ENCODE measurements around the gene NR1H4. TPM values are rescaled to one million over a fixed set of nuclear protein-coding genes. Genes with fewer than 3 reads are reported as not detected.
"Not testable (repeated sequence)": the region's sequence is repeated elsewhere in the genome, so short reads cannot be mapped to it uniquely, and the experiment has no call there.

NR1H4 gene
- polyA plus RNA-seq, result under 1 TPM; 0.04 to 0.75 (median 0.67) TPM

DNA sequence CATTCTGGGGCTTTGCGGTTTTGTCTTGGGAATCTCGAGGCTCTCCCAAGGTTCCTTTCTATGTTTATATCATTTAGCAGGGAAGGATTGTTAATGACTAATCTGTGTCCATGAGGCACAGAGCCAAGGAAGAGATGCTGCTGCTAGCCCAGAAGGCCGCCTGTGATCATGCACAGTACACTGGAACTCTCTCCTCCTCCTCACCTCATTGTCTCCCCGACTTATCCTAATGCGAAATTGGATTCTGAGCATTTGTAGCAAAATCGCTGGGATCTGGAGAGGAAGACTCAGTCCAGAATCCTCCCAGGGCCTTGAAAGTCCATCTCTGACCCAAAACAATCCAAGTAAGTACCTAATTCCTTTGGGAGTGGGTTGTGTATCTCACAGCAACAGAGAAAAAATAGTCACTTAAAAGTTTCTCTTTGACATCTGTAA is at the start of gene NR1H4:
TSS of gene NR1H4 (plus strand) at position 151 of the 435 bp plus-strand sequence. CDS start 19,458 bp downstream, outside the sequence.
- WGBS, 3 donors, result 62 to 65% (median 63%) methylated on average over 6 of the region's 6 CpGs
- H3K27ac ChIP-seq (ENCODE audit: low read depth, low read length), result no peak within 1 kb of the TSS

DNA sequence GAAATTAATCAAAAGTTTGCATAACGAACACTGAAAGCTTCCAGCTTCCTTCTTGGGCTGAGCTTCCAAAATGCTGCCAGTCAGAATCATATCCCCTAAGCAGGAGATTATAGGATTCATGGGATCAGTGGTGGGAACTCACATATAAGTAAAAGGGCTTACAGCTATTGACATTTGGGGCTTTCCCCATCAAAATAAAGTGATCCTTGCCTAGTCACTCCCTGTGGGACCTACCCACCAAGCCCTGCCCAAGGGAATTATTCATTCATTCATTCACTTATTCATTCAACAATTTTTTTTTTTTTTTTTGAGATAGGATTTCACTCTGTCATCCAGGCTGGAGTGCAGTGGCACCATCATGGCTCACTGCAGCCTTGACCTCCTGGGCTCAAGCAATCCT is 47.5 kb upstream of the NR1H4 start:
- WGBS, 3 donors, result 17 to 22% (median 22%) methylated on average over 1 of the region's 1 CpG
- no peak overlapping the region for H3K27ac ChIP-seq (ENCODE audit: low read depth, low read length)

DNA sequence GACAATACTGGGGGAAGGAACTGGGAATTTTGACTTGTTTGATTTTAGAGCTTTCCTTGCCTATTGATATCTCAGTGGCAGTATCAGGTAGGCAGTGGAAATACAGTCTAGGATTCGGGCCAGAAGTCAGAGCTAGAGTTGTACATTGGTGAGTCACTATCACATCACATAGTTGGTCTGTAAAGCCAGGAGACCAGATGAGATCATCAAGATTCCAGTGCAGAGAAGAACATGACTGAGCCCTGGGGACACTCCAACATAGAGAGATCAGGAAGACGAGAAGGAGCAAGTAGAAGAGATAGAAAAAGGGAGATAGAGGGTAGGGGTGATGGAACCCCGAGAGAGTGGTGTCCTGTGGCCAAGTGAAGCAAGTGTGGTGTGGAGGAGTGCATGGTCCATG is 46.6 kb upstream of the NR1H4 start:
- 66 to 75% (median 70%) methylated on average over 3 of the region's 3 CpGs for WGBS, 3 donors
- no peak overlapping the region for H3K27ac ChIP-seq (ENCODE audit: low read depth, low read length)

DNA sequence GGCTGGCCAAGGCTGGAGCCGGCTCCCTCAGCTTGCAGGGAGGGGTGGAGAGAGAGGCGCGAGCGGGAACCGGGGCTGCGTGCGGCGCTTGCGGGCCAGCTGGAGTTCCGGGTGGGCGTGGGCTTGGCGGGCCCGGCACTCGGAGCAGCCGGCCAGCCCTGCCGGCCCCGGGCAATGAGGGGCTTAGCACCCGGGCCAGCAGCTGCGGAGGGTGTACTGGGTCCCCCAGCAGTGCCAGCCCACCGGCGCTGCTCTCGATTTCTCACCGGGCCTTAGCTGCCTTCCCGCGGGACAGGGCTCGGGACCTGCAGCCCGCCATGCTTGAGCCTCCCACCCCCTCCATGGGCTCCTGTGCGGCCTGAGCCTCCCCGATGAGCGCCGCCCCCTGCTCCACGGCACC is 43.4 kb upstream of the NR1H4 start:
- not testable (repeated sequence) for H3K27ac ChIP-seq (ENCODE audit: low read depth, low read length)
- 92 to 98% (median 92%) methylated on average over 11 to 32 of the region's 32 CpGs for WGBS, 3 donors

DNA sequence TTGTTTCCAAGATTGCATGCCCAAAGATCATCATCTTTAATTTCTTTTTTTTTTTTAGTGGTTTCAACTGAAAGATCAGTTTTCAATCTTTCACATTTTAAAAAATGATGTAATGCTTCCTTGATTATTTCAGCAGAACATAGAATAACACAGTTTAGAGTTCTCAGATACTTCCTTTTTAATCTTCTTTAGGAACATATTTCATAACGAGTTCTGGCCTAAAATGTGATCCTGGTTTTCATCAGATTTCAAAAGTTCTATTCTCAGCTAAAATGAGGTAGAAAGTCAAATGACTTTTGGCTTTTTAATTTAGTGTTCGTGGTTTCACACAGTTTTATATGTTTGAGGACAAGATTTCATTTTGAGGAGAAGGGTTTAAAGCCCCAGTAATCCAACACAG is 40.0 kb upstream of the NR1H4 start:
- no peak overlapping the region for H3K27ac ChIP-seq (ENCODE audit: low read depth, low read length)
- 17 to 73% (median 24%) methylated on average over 2 of the region's 2 CpGs for WGBS, 3 donors

DNA sequence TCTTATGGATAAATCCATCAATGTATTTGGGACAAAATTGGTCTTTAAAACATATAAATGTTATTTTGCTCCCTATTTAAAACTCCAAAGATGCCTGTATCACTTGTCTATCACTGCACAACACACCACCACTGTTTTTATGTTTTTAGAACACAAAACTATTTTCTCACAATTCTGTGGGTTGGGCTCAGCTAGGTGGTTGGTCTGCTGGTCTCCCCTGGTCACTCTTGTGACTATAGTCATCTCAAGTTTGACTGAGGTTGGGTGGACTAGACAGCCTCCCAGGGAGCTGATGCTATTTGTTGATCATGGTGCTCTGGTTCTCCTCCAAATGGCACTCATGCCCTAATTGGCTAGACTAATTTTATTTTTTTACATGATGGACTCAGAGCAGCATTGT is 39.5 kb upstream of the NR1H4 start:
- no peak overlapping the region for H3K27ac ChIP-seq (ENCODE audit: low read depth, low read length)

DNA sequence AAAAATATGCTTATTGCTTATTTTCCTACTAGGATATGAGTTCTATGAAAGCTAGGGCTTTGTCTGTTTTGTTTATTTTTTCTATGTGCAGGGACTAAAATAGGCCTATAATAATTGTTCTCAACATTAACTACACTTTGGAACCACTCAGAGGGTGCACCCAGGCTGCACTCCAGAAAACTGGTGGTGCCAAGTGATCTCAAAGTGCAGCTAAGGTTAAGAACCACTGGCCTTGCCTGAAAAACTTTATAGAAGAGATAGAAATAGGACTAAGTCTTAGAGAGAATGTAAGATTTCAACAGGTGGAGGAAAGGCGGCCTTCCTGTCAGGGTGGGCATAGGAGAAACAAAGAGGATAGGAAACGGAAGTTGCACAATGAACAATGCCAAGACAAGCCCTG is 37.7 kb upstream of the NR1H4 start:
- H3K27ac ChIP-seq (ENCODE audit: low read depth, low read length), result no peak overlapping the region
- 29 to 91% (median 40%) methylated on average over 2 of the region's 2 CpGs for WGBS, 3 donors

DNA sequence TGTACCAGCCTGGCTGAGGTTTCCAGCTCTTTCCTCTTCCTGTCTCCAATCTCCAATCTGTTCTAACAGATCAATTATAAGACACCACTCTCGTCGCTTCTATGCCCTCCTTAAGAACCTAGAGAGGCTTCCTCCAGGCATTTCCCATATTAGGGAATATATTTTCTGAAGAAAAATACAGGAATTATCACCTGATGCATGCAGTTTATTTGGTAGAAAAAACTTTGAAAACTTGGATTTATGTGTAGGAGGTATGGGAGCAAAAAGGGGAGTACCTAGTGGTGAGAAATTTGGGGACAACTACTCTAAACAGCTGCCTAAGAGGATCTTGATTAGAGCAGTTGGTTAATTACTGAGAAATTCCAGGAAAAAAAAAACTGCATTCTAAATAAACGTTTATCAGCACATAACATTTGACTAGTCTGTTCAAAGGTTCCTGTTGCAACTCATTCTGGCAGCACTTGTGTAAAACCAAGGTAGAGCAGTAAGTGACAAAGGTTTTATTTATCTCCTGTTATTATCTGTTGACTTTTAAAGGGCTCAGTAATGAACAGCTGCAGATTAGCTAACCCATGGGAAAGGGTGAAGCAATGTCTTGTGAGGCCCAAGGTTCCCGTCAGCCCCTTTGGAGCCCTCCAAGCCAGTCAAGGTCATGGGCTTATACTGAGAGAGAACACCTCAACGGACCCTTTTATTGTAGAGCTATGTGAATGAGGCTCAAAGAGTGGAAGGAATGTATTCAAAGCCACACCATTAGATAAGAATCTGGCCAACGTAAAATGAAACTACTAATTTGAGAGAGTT is 36.4 kb upstream of the NR1H4 start:
- WGBS, 3 donors, result 34 to 47% (median 37%) methylated on average over 6 of the region's 6 CpGs
- H3K27ac ChIP-seq (ENCODE audit: low read depth, low read length), result no peak overlapping the region

DNA sequence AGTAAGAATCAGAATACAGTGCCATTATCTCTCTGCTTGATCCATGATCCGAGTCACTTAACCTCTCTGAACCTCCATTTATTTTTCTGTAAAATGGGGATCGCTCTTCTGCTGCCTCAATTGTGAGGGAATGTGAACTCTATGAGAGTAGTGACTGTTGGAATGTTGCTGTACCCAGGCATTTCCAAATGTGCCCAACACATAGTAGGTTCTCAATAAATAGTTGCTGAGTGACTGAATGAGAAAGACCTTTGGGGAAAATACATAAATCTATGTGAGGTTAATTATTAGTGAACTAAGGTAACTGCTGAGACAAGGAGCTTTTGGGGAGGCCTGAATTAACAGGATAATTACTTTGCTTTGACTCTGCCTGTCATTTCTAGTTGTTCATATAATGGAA is 33.9 kb upstream of the NR1H4 start:
- H3K27ac ChIP-seq (ENCODE audit: low read depth, low read length), result no peak overlapping the region
- 88 to 90% (median 90%) methylated on average over 2 of the region's 2 CpGs for whole genome bisulfite sequencing, 3 donors

DNA sequence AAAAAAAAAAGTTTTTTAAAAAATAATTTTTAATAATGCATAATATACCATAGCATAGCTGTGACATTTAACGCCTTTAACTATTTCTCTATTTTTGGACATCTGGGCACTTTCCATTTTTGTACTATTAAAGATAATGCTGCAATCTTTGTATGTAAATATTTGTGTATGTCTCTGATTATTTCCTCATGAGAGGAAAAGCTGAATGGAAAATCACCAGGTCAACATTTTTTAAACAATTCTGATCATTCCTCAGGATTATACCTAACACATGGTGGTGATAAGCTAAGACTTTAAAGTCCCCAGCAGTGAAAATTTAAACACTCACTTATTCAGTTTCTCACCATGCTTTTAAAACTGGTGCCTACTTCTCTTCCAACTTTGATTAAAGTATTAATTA is 31.3 kb upstream of the NR1H4 start:
- 48 to 91% (median 90%) methylated on average over 1 of the region's 1 CpG for WGBS, 3 donors

DNA sequence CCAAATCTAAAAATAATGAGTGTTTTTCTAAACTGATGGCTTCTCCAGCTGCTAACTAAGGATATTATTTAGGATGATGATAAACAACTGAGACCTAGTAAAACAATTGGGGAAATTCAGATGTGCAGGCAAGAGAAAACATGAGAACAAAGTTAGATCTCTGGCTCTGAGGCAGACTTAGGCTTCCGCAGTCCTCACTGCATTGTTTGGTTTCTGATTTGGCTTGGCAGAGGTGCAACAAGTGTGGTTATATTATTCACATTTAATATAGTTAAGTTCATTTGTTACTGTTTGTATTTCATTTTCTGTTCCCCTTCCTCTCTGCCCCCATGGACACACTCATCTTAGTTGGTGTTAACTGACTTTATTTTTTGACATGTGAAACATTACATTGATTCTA is 30.2 kb upstream of the NR1H4 start:
- 28 to 72% (median 63%) methylated on average over 1 of the region's 1 CpG for WGBS, 3 donors
- H3K27ac ChIP-seq (ENCODE audit: low read depth, low read length), result no peak overlapping the region

More for the DNA sequence above, 31.3 kb upstream of the NR1H4 start:
- H3K27ac ChIP-seq (ENCODE audit: low read depth, low read length), result no peak overlapping the region

DNA sequence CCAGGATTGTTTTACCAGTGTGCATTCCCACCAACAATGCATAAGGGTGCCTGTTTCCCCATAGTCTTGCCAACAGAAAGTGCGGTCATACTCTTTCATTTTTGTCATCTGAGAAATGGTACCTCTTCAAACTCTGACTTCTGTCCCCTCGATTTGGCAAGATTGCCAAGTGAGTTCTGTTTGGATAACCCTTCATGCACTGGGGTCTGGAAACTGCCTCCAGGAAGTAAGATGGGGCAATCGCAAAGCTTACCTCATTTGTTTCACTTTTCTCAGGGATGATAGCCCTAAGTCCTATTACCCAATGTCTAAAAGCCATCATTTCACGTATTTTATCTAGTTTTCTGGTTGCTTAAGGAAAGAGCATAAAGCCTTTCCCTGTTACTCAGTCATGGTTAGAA is 28.6 kb upstream of the NR1H4 start:
- WGBS, 3 donors, result 62 to 77% (median 65%) methylated on average over 4 of the region's 4 CpGs
- no peak overlapping the region for H3K27ac ChIP-seq (ENCODE audit: low read depth, low read length)

DNA sequence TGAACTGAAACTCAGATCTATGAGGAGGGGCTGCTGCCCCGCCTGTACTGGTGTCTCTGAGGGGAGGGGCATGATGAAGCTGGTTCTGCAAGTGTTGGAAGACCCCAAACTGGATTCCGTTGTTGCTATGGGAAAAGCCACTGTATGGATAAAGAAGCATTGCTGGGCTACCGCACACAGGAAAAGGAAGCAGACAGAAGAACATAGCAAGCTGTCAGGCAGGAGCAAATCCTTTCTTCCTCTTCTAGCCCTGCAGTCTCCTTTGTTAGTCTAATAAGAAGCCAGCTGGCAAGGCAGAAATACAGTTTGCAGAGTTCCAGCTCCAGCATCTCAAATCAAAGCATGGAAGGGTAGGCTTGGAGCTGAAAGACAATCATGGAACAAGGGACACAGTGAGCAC is 26.3 kb upstream of the NR1H4 start:
- 18 to 46% (median 30%) methylated on average over 3 of the region's 3 CpGs for WGBS, 3 donors
- no peak overlapping the region for H3K27ac ChIP-seq (ENCODE audit: low read depth, low read length)

DNA sequence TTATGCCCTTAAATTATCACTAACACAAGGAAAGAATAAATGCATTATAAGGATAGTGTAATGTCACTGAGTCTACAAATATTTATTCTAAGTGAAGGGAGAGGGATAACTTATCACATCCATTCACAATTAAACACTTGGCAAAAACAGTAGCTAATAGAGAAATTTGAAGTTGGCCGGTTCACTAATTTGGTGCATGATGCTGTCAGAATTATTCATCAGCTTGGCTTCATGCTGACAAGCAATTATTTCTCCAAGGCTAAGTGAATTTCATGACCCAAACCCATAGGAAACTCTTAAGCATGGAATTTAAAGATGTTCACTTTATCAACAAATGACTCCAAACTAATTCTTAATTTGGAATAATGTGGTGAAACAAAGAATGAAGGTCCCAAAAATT is 25.0 kb upstream of the NR1H4 start:
- no peak overlapping the region for H3K27ac ChIP-seq (ENCODE audit: low read depth, low read length)
- WGBS, 3 donors, result 61 to 78% (median 64%) methylated on average over 1 of the region's 1 CpG

DNA sequence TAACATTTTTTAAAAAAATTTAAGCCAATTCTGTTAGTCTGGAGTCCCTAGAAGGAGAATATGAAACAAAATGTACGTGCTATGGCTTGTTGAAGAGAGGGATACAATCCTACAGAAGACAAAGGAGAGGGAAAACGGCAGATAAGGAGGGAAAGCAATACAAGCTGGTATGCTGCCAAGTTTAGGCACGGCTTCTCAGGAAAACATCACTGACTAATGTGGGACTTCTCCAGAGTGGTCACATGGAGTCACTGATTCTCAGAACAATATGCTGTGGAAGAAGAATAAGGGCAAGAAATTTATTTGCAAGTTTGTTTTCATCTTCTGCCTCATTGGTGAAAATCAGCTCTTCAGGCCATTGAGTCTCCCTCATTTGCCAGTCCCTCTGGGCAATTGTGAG is 22.9 kb upstream of the NR1H4 start:
- WGBS, 3 donors, result 46 to 59% (median 59%) methylated on average over 3 of the region's 3 CpGs
- H3K27ac ChIP-seq (ENCODE audit: low read depth, low read length), result no peak overlapping the region

DNA sequence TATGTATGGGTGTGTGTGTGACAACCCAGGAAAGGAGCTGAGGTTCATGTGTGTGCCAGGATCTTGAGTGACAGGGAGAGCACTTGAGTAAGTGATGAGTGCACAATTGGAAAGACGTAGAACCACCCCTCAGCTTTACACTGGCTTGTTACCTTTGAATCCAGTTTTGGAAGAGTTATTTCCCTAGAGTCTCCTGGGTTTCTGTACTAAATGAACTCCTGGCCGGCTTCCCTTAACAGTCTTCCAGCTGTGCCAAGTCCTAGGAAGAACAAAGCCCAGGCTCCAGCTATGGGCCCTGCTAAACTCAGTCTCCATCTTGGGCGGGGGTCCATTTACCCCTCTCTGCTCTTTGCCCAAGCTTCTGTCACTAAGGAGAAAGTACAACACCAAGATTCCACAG is 19.7 kb upstream of the NR1H4 start:
- WGBS, 3 donors, result 50 to 62% (median 60%) methylated on average over 3 of the region's 3 CpGs
- H3K27ac ChIP-seq (ENCODE audit: low read depth, low read length), result no peak overlapping the region

DNA sequence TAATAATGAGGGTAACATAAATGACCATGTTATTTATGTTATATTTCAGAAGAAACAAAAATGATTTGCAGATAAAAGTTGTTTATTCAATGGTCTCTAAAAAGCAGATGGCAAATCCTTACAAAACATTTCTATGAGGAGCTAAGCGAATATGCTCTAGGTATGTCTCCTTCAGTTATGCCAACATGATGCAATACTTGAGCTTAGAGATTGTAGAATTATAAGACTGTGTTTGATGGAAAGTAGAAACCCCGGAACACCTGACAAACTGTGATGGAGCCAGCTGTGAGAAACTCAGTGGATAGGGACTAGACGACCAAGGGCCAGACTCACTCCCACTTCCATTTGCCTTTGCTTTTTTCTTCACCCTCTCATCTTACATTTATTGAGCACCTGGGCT is 17.8 kb upstream of the NR1H4 start:
- H3K27ac ChIP-seq (ENCODE audit: low read depth, low read length), result no peak overlapping the region
- WGBS, 3 donors, result 84 to 91% (median 91%) methylated on average over 3 of the region's 3 CpGs

DNA sequence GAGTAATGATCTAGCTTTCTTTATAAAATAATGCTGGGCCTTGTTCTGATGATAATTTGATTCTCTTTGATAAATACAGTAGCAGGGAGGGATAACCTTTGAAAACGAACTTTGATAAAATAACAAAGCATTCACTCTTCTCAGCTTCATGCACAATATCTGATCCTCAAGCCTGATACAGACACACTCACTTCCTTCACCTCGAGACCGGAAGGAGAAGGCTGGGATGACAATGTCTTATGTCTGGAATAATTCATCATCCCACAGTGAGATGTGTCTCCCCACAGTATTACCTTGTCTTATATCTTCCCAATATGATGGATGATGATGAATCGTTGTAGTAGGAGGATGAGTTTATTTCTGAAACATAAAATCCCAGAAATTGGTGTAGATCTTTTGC is 15.5 kb upstream of the NR1H4 start:
- 58 to 72% (median 67%) methylated on average over 4 of the region's 4 CpGs for WGBS, 3 donors
- H3K27ac ChIP-seq (ENCODE audit: low read depth, low read length), result no peak overlapping the region

DNA sequence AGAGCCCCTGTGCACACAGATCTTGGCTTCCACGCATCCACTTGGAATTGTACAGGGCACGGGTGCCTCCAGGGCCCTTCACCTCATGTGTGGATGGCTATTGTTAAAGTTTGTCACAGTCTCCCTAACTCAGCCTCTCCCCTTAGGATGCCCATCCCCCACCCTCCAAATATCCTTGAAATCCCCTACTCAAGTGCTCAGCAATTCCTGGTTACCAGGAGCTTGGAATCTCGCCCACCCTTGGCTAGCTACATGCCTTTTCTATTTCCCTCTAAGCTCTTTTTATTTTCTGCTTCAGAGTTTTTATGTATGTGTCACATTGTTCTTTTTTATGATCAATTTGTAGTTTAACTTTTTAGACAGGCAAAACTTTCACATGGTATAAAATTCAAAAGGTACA is 13.0 kb upstream of the NR1H4 start:
- no peak overlapping the region for H3K27ac ChIP-seq (ENCODE audit: low read depth, low read length)
- 76 to 93% (median 79%) methylated on average over 3 of the region's 3 CpGs for WGBS, 3 donors

DNA sequence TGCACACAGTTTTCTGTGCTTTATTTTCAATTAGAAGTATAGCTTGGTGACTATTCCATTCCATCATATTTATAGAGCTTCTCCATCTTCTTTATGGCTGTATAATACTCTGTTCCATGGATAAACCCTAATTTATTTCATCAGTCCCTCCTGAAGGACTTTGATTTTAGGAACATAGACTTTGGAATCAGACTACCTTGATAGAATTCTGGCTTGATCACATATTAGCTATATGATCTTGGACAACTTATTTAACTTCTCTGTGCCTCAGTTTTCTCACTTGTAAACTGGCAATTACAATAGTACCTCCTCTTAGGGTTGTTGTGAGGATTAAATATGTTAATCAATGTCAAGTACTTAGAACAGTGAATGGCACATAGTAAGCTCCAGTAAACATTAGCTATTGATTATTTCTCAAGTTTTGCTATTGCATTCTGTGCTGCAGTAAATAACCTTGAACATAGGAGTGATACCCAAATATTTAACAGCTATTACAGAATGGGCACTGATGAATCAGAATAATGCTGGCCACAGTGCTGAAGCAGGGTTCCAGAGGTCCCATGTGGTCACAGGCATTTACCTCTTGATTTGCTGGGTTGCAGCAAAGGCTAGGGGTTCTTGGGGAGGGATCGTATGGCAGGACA is 12.2 kb upstream of the NR1H4 start:
- 57 to 89% (median 75%) methylated on average over 1 of the region's 1 CpG for WGBS, 3 donors
- no peak overlapping the region for H3K27ac ChIP-seq (ENCODE audit: low read depth, low read length)

Measured in adipose tissue (tissue), 3 donors.